Activated T-cell treated with anti-CD3 and anti-CD28 coated beads, Interleukin-2, amount 50 U/mL, for 72 hours (primary cell): ENCODE measurements around the gene CENPX. TPM values are rescaled to one million over a fixed set of nuclear protein-coding genes. Genes with fewer than 3 reads are reported as not detected.
"Not testable (repeated sequence)": the region's sequence is repeated elsewhere in the genome, so short reads cannot be mapped to it uniquely, and the experiment has no call there.

Experiments used
- ATAC-seq, 2 donors: fragments of 150-1000 bp; cut with Tn5 transposase; replicated peaks in 1 of 2; 2 replicates each; pipeline ENCODE4 v1.10.0; 2021; ENCODE audit warnings: moderate library complexity in 2 of 2, mild to moderate bottlenecking in 1 of 2
- DNase-seq, 2 donors: peaks; one replicate each; pipeline ENCODE4 v3.0.0; 2021 to 2022; ENCODE audit warnings: mixed read lengths in 1 of 2
- H3K27ac Mint-ChIP-seq: one replicate; pipeline ENCODE4 v1.8.0; 2022; ENCODE audit warnings: mild to moderate bottlenecking, moderate library complexity, mixed read lengths
- H3K27me3 Mint-ChIP-seq: one replicate; pipeline ENCODE4 v1.8.0; 2022; ENCODE audit warnings: low read depth, mixed read lengths
- H3K36me3 Mint-ChIP-seq, 2 donors: one replicate each; pipeline ENCODE4 v1.8.0; 2022; ENCODE audit warnings: mixed read lengths in 2 of 2, mild to moderate bottlenecking in 1 of 2; ENCODE audit not compliant: insufficient read depth in 2 of 2
- H3K4me1 Mint-ChIP-seq: one replicate; pipeline ENCODE4 v1.8.0; 2022; ENCODE audit warnings: low read depth, mixed read lengths
- H3K4me3 Mint-ChIP-seq, 2 donors: one replicate each; pipeline ENCODE4 v1.8.0; 2022; ENCODE audit warnings: mild to moderate bottlenecking in 2 of 2, mixed read lengths in 2 of 2, moderate library complexity in 2 of 2
- H3K9me3 Mint-ChIP-seq, 2 donors: one replicate each; pipeline ENCODE4 v1.8.0; 2022; ENCODE audit warnings: mixed read lengths in 2 of 2
- total RNA-seq, 2 donors: library from RNA; stranded (reverse); gene quantifications; one replicate each; pipeline ENCODE4 v1.2.3, GENCODE V29; 2022

The CENPX gene
- total RNA-seq, 2 donors from 2014 or later, result 32.2 to 44.0 TPM

DNA sequence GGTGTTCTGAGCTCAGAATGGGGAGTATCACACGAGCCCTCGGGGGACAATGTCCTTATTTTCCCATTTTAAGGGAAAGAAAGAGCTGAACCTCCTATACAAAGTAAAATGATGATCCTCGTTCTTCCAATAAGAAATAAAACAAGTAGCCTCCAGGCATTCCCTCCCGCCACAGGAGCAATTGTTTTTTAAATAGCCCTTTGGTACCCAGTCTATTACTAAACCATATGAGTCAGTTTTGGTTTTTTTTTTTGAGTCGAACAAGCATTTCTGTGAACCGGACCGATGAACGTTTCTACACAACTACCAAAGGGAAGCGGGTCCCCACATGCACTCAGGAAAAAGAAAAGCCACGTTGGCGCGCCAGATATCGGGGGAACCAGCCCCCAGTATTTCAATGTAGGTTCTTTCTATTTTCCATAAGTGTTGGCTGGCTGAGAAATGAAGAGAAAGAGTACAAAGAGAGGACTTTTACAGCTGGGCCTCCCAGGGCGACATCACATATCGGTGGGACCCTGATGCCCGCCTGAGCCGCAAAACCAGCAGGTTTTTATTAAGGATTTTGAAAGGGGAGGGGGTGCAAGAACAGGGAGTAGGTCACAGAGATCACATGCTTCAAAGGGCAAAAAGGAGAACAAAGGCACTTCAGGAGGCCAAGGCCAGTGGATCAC, 18.6 kb upstream of the CENPX start:
- peaks cover 8% of the 10 kb centered on the region for H3K4me1 Mint-ChIP-seq
- H3K4me3 Mint-ChIP-seq, result no peak overlapping the region
- no peak overlapping the region for H3K27ac Mint-ChIP-seq
- H3K27me3 Mint-ChIP-seq, result no peaks in the 10 kb centered on the region
- ATAC-seq (no peak), DNase-seq (no peak)
- no peaks in the 10 kb centered on the region for H3K9me3 Mint-ChIP-seq
- H3K36me3 Mint-ChIP-seq, result no peaks in the 10 kb centered on the region

DNA sequence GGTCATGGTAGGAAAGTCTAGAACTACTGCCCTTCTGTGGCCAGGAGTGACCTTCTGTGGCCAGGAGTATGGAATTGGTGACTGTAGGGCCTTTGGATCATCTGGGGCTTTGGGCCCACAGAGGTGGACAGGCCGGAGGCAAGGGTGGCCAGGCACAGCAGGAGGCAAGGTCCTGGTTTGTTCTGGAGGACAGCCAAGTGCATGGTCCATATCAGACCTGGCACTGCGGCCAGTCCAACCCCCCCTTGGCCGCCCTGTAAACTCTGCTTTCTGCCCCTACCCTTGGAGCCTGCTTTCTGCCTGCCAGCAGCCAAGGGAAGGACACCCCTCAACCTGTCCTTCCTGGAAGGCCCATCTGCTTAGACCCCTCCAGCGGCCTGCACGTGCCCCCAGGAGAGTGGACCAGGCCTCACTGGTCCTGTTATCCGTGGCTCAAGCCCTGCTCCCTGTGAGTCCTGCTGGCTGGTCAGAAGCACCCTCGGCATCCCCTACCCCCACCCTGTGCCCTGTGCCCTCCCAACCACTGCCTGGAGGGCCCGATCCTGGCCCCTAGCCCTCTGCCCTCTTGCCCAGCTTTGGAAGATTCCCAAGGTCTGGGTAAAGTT, 17.1 kb upstream of the CENPX start:
- no peaks in the 10 kb centered on the region for H3K36me3 Mint-ChIP-seq
- H3K9me3 Mint-ChIP-seq, result no peaks in the 10 kb centered on the region
- no peak overlapping the region for H3K4me3 Mint-ChIP-seq
- no peak for DNase-seq
- H3K27ac Mint-ChIP-seq, result no peak overlapping the region
- ATAC-seq, result no peak
- no peaks in the 10 kb centered on the region for H3K27me3 Mint-ChIP-seq
- H3K4me1 Mint-ChIP-seq, result peaks cover 8% of the 10 kb centered on the region

DNA sequence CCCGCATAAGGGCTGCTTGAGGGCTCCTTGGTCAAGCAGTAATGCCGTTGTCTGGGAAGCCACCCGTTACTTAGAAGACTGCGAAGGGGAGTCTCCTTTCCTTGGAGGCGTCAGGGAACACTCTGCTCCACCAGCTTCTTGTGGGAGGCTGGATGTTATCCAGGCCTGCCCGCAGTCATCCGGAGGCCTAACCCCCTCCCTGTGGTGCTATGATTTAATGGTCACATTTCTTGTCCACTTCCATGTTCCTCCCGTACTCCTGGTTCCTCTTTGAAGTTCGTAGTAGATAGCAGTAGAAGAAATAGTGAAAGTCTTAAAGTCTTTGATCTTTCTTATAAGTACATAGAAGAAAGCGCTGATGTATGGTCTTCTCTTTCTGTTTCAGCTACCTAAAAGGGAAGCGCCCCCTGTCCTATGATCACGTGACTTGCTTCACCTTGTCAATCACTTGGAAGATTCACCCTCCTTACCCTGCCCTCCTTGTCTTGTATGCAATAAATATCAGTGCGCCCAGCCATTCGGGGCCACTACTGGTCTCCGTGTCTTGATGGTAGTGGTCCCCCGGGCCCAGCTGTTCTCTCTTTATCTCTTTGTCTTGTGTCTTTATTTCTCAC, 16.2 kb upstream of the CENPX start:
- H3K27ac Mint-ChIP-seq, H3K36me3 Mint-ChIP-seq, H3K9me3 Mint-ChIP-seq, H3K27me3 Mint-ChIP-seq, ATAC-seq, H3K4me1 Mint-ChIP-seq, DNase-seq: not testable (repeated sequence)
- H3K4me3 Mint-ChIP-seq, result peak overlapping the region; percentile 13 to 42

DNA sequence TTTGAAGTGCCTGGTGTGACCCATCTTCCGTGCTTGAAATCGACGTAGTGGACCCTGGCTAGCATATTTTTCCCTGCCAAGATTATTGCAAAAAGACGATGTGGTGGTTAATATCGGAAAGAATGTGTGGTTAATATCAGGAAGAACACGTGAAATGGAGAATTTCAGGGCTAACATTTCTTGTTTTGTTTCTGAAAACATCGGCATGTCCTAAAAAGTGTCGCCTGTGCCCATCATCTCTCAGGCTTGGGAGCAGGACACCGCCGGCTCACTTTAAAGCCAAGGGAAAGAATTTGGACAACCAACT, 15.2 kb upstream of the CENPX start:
- DNase-seq (no peak), ATAC-seq (no peak)
- H3K4me3 Mint-ChIP-seq, result peak overlapping the region; percentile 86 to 89
- H3K27ac Mint-ChIP-seq, result peak overlapping the region; percentile 41
- no peaks in the 10 kb centered on the region for H3K9me3 Mint-ChIP-seq
- H3K27me3 Mint-ChIP-seq, result no peaks in the 10 kb centered on the region
- H3K4me1 Mint-ChIP-seq, result peaks cover 11% of the 10 kb centered on the region
- no peaks in the 10 kb centered on the region for H3K36me3 Mint-ChIP-seq

DNA sequence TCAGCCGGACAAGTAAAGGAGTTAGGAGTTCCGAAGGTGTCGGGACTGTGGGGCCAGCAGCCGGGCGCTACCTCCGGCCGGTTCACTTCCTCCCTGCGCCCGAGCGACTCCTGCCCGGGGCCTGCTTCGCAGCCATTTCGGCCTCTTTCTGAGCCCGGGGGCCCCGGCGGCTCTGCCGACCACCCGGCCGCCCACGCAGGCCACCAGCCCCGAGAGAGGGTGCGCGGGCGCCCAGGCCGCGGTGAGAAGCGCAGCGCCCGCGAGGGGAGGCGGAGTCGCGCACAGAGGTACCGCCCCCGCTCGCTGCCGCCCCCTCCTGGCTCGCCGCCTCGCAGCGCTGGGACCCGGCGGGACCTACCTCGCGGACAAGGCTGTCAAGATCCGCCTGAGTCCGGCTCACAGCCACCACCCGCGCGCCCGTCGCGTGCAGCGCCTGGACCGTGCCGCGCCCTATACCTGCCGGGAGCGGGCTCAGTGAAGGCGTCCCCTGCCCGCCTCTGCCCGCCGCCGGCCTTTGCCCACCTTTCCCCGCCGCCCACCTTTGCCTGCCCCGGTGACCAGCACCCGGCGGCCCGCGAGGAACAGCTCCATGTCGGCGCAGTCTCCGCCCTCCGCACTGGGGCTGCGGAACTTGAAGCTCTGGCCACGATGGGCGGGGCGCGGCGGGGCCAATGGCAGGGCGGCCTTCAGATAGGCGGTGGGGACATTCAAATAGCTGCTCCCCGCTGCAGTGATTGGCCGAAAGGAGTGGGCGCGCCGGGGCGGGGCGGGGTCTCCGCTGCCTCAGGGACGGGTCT, 14.6 kb upstream of the CENPX start, which contains the start of gene DCXR:
DCXR (minus strand) TSS at position 606 of the 797 bp plus-strand sequence; CDS start at position 591, 15 bp downstream.
- Mint-ChIP-seq H3K36me3 (no peaks in the 10 kb centered on the region), H3K27ac (peak within 1 kb of the TSS; percentile 41), H3K4me3 (peak within 1 kb of the TSS; percentile 86 to 89), H3K27me3 (no peaks in the 10 kb centered on the region), H3K4me1 (peaks cover 12% of the 10 kb centered on the region), H3K9me3 (no peaks in the 10 kb centered on the region)
- DNase-seq, result peak; percentile 99
- peak; percentile 95 to 96 for ATAC-seq

DNA sequence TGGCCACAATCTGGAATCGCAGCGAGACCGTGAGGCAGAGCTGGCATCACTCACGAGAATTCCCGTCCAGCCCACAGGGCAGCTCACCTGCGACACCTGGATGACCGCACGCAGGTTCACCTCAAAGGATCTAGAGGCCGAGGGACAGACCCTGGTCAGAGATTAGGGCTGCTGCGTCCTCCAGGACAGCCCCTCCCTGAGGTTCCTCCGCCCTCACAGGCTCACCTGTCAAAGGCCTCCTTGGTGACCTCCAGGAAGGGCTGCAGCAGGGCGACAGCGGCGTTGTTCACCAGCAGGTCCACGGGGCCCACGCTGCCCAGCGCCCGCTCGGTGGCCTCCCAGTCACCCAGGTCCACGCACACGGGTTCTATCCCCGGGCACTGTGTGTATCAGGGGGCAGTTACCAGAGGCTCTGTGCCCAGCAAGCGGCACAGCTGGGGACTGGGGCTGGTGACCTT, 14.0 kb upstream of the CENPX start:
- no peak for ATAC-seq
- H3K9me3 Mint-ChIP-seq, result no peaks in the 10 kb centered on the region

DNA sequence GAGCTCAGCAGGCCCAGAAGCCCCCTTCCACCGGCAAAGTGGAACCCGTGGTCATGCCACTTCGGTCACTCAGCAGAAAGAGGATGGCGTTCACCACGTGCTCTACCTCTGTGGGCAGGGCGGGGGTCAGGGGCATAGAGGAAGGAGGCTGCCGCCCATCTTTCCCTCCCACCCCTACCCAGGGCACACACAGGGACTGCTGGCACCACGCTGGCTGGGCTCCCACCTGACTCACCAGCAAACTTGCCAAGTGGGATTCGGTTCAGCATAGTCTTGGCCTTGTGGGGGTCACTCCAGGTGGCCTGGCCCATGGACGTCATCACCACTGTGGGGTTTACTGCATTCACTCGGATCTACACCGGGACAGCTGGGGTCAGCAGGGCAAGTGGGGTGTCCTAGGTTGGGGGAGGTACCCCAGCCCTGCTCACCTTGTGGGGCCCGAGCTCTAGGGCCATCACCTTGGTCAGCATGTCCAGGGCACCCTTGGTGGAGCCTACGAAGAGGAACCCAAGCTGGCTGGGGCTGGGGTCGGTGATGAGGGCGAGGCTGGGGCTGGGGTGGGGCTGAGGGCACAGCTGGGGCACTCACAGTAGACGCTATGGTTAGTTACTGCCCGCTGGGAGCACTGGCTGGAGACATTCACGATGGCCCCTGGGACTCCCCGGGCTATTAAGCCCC, 13.4 kb upstream of the CENPX start:
- H3K9me3 Mint-ChIP-seq, result no peaks in the 10 kb centered on the region
- H3K4me3 Mint-ChIP-seq, result peak overlapping the region; percentile 86 to 89
- peaks cover 12% of the 10 kb centered on the region for H3K4me1 Mint-ChIP-seq
- H3K36me3 Mint-ChIP-seq, result no peaks in the 10 kb centered on the region
- no peak overlapping the region for H3K27ac Mint-ChIP-seq
- no peaks in the 10 kb centered on the region for H3K27me3 Mint-ChIP-seq
- no peak for ATAC-seq
- DNase-seq, result no peak

More for the DNA sequence above, 14.0 kb upstream of the CENPX start:
- Mint-ChIP-seq H3K27me3 (no peaks in the 10 kb centered on the region), H3K4me1 (peaks cover 12% of the 10 kb centered on the region), H3K27ac (no peak overlapping the region), H3K4me3 (peak overlapping the region; percentile 86 to 89), H3K36me3 (no peaks in the 10 kb centered on the region)
- no peak for DNase-seq

DNA sequence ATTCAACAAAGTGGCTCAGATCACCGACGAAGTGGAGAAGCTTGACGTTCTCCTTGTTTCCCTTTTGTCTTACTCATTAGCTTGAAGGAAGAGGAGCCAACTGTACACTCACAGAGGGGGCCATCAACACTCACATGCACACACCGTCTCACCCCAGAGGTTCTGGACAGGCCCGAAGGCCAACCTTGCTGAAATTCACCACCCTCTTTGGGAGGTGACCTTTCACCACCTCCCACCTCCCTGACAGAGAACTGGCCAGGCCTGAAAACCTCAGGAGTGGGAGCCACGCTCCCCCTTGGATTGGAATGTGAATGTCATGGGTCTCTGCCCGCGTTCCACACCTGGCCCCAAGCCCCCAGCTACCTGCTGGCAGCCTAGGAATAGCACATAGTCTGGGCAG, 12.8 kb upstream of the CENPX start:
- Mint-ChIP-seq H3K4me3 (peak overlapping the region; percentile 41 to 86), H3K27ac (no peak overlapping the region), H3K9me3 (no peaks in the 10 kb centered on the region), H3K4me1 (peaks cover 12% of the 10 kb centered on the region), H3K36me3 (no peaks in the 10 kb centered on the region), H3K27me3 (no peaks in the 10 kb centered on the region)
- ATAC-seq (no peak), DNase-seq (no peak)

DNA sequence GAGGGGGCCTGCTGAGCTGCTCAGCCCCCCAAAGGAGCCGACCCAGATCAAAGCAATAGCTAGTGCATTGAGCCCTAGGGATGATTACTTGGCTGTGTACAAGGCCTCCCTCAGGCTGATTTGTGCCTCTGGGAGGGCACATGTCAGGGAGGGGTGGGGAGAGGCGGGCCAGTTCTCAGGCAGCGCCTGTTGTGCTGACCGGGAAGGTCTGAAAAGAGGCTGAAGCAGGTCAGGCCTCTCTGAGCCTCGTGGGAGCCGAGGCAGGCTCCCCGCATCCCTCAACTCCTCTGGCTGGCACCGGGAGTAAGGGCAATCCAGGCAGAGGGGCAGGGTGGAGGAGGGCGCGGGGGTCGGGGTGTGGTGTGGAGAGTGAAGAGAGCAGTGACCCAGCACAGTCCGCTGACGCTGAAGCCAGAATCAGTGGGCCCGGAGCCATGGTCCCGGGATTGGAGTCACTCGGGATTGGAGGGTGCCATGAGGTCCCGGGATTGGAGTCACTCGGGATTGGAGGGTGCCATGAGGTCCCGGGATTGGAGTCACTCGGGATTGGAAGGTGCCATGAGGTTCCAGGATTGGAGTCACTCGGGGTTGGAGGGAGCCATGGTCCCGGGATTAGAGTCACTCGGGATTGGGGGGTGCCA, 11.8 kb upstream of the CENPX start:
- Mint-ChIP-seq H3K36me3 (no peaks in the 10 kb centered on the region), H3K27ac (no peak overlapping the region), H3K4me1 (peaks cover 16% of the 10 kb centered on the region), H3K9me3 (no peaks in the 10 kb centered on the region), H3K4me3 (no peak overlapping the region), H3K27me3 (no peaks in the 10 kb centered on the region)
- ATAC-seq (no peak), DNase-seq (no peak)

DNA sequence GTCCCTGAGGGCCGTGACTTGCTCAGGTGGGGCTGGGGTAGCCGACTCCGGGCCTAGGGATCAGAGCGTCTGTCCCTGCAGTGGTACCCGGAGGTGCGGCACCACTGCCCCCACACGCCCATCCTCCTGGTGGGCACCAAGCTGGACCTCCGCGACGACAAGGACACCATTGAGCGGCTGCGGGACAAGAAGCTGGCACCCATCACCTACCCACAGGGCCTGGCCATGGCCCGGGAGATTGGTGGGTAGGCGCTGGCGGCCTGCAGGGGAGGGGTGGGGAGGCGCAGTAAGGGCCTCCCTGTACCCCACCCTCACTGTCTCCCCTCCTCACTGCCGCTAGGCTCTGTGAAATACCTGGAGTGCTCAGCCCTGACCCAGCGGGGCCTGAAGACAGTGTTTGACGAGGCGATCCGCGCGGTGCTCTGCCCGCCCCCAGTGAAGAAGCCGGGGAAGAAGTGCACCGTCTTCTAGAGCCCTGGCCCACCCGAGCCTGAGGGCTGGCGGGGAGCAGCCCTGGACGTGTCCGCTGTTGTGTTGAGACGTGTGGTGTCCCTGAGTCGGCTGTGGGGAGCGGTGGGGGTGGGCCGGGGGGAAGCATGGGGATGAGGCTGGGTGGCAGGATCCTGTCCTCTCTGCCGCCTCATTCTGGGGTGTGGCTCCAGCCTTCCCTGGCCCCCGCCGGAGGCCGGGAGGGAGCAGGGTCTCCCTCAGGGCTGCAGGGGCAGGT, 10.8 kb upstream of the CENPX start:
- H3K9me3 Mint-ChIP-seq, result no peaks in the 10 kb centered on the region
- no peaks in the 10 kb centered on the region for H3K27me3 Mint-ChIP-seq
- no peak overlapping the region for H3K27ac Mint-ChIP-seq
- peaks cover 17% of the 10 kb centered on the region for H3K4me1 Mint-ChIP-seq
- H3K4me3 Mint-ChIP-seq, result peak overlapping the region in 1 of 2 donors; percentile 75
- no peak for ATAC-seq
- no peaks in the 10 kb centered on the region for H3K36me3 Mint-ChIP-seq
- DNase-seq, result no peak

DNA sequence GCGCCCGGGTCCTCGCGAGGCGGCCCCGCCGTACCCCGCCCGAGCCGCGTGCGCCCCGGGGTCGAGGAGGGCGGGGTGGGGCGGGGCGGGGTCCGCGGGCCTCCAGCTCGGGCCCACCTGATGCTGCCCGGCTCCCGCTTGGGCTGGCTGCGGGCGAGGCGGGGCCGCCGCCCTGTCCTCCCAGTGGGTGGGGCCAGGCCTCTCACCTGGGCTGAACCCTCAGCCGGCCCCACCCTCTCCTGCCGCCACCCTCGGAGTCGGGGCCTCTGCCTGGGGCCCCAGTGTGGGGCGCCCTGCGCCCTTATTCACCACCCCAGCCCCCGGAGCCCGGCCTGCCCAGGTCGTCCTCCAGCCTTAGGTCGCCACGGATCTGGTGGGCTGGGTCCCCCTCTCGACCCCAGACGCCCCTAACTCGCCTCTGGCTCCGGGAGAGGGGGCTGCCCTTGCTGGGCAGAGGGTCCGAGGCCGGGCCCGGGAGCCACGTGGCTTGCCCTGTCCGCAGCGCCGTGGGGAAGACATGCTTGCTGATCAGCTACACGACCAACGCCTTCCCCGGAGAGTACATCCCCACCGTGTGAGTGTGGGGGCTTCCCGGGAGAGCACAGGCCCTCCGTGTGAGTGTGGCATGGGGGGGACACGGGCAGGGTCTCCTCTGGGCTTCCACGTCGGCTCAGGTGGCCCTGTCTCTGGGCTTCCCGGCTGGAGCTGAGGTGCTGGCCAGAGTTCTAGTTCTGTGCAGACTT, 9.4 kb upstream of the CENPX start:
- H3K4me1 Mint-ChIP-seq, result peaks cover 9% of the 10 kb centered on the region
- peak overlapping the region; percentile 57 to 75 for H3K4me3 Mint-ChIP-seq
- H3K27ac Mint-ChIP-seq, result no peak overlapping the region
- no peaks in the 10 kb centered on the region for H3K9me3 Mint-ChIP-seq
- ATAC-seq (peak; percentile 62 to 63), DNase-seq (peak; percentile 70 to 71)
- H3K27me3 Mint-ChIP-seq, result no peaks in the 10 kb centered on the region
- no peaks in the 10 kb centered on the region for H3K36me3 Mint-ChIP-seq
